ENCODE results near the gene LENEP.

Gene LENEP

GRCh38 chr1:155012776-155013602 is 19.6 kb downstream of the LENEP start:
- H3K4me1 ChIP-seq (ENCODE audit: insufficient read depth, low read length) = peaks cover 28% of the 10 kb centered on the region; the same call in 1 of the 2 replicates
- H3K9ac ChIP-seq (ENCODE audit: low read depth, low read length) = no peak overlapping the region
- no peaks in the 10 kb centered on the region for H3K9me3 ChIP-seq (ENCODE audit: control insufficient read depth, insufficient read depth, low read length)
- peaks cover 2% of the 10 kb centered on the region; the same call in 1 of the 2 replicates for H3K36me3 ChIP-seq (ENCODE audit: insufficient read depth, low read length)

DNA sequence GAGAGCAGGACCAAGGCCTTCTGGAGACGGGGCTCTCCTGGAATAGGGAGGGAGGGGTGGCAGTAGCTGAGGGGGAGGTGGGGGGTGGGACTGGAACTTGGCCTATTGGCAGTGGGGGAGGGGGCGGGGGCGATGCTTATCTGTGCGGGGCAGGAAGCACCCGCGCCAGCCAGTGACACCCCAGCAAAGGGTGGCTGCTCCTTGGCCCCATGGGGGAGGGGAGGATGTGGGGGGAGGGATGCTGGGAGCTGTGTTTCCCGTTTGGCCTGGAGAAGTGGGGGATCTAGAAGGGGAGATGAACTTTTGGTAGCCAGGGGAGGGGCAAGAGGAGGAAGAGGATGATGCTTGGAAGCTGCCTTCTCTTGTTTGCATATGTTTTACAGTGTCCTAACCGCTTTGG is 20.2 kb downstream of the LENEP start:
- peaks cover 2% of the 10 kb centered on the region; the same call in 1 of the 2 replicates for H3K36me3 ChIP-seq (ENCODE audit: insufficient read depth, low read length)
- peaks cover 24% of the 10 kb centered on the region; the same call in 1 of the 2 replicates for H3K4me1 ChIP-seq (ENCODE audit: insufficient read depth, low read length)
- H3K9ac ChIP-seq (ENCODE audit: low read depth, low read length) = no peak overlapping the region
- no peaks in the 10 kb centered on the region for H3K9me3 ChIP-seq (ENCODE audit: control insufficient read depth, insufficient read depth, low read length)

DNA sequence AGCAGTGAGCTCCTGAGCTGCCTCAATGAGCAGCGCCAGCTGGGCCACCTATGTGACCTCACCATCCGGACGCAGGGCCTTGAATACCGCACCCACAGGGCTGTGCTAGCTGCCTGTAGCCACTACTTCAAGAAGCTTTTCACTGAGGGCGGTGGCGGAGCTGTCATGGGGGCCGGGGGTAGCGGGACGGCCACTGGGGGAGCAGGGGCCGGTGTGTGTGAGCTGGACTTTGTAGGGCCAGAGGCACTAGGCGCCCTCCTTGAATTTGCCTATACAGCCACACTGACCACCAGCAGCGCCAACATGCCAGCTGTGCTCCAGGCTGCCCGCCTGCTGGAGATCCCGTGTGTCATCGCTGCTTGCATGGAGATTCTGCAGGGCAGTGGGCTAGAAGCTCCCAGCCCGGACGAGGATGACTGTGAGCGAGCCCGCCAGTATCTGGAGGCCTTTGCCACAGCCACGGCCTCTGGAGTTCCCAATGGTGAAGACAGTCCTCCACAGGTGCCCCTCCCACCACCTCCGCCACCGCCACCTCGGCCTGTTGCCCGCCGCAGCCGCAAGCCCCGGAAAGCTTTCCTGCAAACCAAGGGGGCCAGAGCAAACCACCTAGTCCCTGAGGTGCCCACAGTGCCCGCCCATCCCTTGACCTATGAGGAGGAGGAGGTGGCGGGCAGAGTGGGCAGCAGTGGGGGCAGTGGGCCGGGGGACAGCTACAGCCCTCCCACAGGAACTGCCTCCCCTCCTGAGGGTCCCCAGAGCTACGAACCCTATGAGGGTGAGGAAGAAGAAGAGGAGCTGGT is 21.5 kb downstream of the LENEP start:
- H3K4me1 ChIP-seq (ENCODE audit: insufficient read depth, low read length) = peaks cover 27% of the 10 kb centered on the region; the same call in 1 of the 2 replicates
- H3K36me3 ChIP-seq (ENCODE audit: insufficient read depth, low read length) = peaks cover 2% of the 10 kb centered on the region; the same call in 1 of the 2 replicates
- H3K9ac ChIP-seq (ENCODE audit: low read depth, low read length) = no peak overlapping the region
- no peaks in the 10 kb centered on the region for H3K9me3 ChIP-seq (ENCODE audit: control insufficient read depth, insufficient read depth, low read length)

DNA sequence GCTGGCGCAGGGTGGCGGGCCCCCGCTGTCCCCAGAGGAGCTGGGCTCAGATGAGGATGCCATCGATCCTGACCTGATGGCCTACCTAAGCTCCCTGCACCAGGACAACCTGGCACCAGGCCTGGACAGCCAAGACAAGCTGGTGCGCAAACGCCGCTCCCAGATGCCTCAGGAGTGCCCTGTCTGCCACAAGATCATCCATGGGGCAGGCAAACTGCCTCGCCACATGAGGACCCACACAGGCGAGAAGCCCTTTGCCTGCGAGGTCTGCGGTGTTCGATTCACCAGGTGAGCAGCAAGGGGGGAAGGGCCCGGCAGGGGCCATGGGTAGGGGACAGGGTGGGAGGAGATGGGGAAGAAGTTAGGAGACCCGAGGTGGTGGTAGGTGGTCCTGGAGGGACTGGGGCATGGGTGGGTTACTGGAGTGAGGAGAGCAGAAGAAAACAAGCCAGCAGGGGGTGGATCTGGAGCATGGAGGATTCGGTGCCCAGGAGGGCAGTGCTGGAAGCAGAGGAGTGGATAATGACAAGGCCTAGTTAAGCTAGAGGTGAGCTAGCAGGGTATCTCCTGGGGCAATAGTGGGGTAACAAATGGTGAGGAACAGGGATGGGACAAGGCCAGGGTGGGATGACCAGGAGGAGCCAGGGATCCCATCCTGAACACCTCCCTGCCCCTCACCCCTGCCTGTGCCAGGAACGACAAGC is 22.3 kb downstream of the LENEP start:
- Histone ChIP-seq H3K4me1 (ENCODE audit: insufficient read depth, low read length) (peaks cover 27% of the 10 kb centered on the region; the same call in 1 of the 2 replicates), H3K9me3 (ENCODE audit: control insufficient read depth, insufficient read depth, low read length) (no peaks in the 10 kb centered on the region), H3K36me3 (ENCODE audit: insufficient read depth, low read length) (peaks cover 2% of the 10 kb centered on the region; the same call in 1 of the 2 replicates), H3K9ac (ENCODE audit: low read depth, low read length) (no peak overlapping the region)

GRCh38 chr1:155016231-155016831 is 22.9 kb downstream of the LENEP start:
- H3K4me1 ChIP-seq (ENCODE audit: insufficient read depth, low read length) = peaks cover 27% of the 10 kb centered on the region; the same call in 1 of the 2 replicates

DNA sequence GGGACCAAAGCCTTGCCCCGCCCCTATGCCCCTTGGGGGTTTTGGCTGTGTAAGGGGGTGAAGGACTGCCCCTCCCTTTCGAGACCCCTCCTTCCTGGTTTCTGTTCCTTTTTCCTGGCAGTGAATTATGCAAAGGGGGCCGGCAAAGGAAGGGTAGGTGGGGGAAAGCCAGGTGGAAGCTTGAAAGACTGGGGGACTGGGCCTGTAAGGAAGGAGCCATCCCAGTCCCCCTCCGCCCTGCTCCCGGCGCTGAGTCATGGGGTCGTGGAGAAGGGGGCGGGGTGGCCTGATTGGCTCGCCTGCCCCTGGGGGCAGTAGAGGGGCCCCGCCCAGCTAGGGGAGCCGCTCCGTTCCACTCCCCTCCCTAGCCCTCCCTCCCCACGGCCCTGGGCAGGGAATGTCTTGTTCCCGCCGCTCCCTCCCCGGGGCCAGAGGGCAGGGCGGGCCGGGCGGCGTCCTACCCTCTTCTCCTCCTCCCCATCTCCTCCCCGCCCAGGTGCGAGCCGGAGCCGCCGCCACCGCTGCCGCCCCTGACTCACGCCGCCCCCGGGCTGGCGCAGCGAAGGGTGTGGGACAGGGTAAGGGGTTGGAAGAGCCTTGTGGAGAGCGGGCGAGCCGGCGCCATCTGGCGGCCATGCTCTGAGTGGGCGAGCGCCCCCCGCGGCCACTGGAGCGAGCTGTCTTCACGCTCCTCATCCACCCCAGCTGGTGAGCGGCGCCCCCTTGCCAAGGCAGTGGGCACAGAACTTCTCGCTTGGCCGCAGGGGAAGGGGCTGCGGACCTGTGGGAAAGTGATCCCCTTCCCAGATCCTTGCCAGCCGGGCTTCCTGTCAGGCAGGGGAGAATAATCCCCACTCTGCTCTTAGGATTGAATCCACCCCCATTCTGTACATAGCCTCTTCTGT is 23.9 kb downstream of the LENEP start:
- peaks cover 2% of the 10 kb centered on the region; the same call in 1 of the 2 replicates for H3K36me3 ChIP-seq (ENCODE audit: insufficient read depth, low read length)
- H3K4me1 ChIP-seq (ENCODE audit: insufficient read depth, low read length) = peaks cover 21% of the 10 kb centered on the region; the same call in 1 of the 2 replicates
- peak overlapping the region; percentile 40; the same call in 1 of the 2 replicates for H3K9ac ChIP-seq (ENCODE audit: low read depth, low read length)
- no peaks in the 10 kb centered on the region for H3K9me3 ChIP-seq (ENCODE audit: control insufficient read depth, insufficient read depth, low read length)

More at GRCh38 chr1:155016231-155016831, 22.9 kb downstream of the LENEP start:
- peaks cover 2% of the 10 kb centered on the region; the same call in 1 of the 2 replicates for H3K36me3 ChIP-seq (ENCODE audit: insufficient read depth, low read length)
- H3K9ac ChIP-seq (ENCODE audit: low read depth, low read length) = no peak overlapping the region
- H3K9me3 ChIP-seq (ENCODE audit: control insufficient read depth, insufficient read depth, low read length) = no peaks in the 10 kb centered on the region

GRCh38 chr1:155017946-155018316 is 24.5 kb downstream of the LENEP start:
- H3K36me3 ChIP-seq (ENCODE audit: insufficient read depth, low read length) = peaks cover 2% of the 10 kb centered on the region; the same call in 1 of the 2 replicates
- no peaks in the 10 kb centered on the region for H3K9me3 ChIP-seq (ENCODE audit: control insufficient read depth, insufficient read depth, low read length)
- H3K4me1 ChIP-seq (ENCODE audit: insufficient read depth, low read length) = peaks cover 17% of the 10 kb centered on the region; the same call in 1 of the 2 replicates
- H3K9ac ChIP-seq (ENCODE audit: low read depth, low read length) = peak overlapping the region; percentile 40; the same call in 1 of the 2 replicates

GRCh38 chr1:155018617-155019348 is 25.4 kb downstream of the LENEP start:
- Histone ChIP-seq H3K9ac (ENCODE audit: low read depth, low read length) (no peak overlapping the region), H3K9me3 (ENCODE audit: control insufficient read depth, insufficient read depth, low read length) (no peaks in the 10 kb centered on the region)

DNA sequence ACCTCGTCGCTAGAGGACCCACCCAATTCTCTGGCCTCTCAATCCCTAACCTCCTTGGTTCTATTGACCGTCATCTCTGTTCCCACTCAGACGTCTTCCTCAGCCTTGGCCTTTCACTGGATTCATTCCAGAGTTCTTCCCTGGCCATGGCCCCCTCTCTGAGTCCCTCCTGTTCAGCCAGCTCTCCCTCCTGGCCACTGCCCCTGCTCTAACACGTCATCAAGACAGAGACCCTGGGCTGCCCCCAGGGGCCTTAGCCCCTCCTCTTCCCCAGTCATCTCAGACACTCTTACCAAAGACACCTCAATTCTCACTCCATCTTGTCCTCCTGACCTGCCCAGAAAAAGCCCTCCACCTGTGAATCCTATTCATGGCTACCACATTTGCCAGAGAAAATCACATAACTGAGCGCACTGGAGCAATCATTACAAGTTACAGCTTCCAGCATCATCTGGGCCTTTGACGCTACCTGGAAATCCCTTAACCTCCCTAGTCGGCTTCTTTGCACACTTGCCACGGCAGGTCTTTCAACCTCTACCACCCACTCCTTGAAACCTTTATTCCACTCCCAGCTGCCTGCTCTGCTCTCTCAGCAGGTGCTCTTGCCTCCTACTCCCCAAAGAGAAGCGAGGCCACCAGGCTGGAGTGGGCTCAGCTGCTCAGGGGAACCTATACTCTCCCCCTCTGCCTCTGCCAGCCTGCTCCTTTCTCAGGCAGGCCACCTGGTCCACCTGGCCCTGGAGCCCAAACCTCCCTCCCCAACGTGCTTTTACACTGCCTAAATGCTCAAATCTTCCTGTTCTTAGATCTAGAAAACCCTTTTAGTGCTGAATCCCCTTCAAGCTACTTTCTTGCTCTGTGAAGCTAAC is 26.2 kb downstream of the LENEP start:
- H3K9ac ChIP-seq (ENCODE audit: low read depth, low read length) = no peak overlapping the region
- no peaks in the 10 kb centered on the region for H3K9me3 ChIP-seq (ENCODE audit: control insufficient read depth, insufficient read depth, low read length)
- H3K4me1 ChIP-seq (ENCODE audit: insufficient read depth, low read length) = peaks cover 12% of the 10 kb centered on the region; the same call in 1 of the 2 replicates
- H3K36me3 ChIP-seq (ENCODE audit: insufficient read depth, low read length) = peaks cover 2% of the 10 kb centered on the region; the same call in 1 of the 2 replicates

More at GRCh38 chr1:155018617-155019348, 25.4 kb downstream of the LENEP start:
- peaks cover 2% of the 10 kb centered on the region; the same call in 1 of the 2 replicates for H3K36me3 ChIP-seq (ENCODE audit: insufficient read depth, low read length)
- peaks cover 16% of the 10 kb centered on the region; the same call in 1 of the 2 replicates for H3K4me1 ChIP-seq (ENCODE audit: insufficient read depth, low read length)

DNA sequence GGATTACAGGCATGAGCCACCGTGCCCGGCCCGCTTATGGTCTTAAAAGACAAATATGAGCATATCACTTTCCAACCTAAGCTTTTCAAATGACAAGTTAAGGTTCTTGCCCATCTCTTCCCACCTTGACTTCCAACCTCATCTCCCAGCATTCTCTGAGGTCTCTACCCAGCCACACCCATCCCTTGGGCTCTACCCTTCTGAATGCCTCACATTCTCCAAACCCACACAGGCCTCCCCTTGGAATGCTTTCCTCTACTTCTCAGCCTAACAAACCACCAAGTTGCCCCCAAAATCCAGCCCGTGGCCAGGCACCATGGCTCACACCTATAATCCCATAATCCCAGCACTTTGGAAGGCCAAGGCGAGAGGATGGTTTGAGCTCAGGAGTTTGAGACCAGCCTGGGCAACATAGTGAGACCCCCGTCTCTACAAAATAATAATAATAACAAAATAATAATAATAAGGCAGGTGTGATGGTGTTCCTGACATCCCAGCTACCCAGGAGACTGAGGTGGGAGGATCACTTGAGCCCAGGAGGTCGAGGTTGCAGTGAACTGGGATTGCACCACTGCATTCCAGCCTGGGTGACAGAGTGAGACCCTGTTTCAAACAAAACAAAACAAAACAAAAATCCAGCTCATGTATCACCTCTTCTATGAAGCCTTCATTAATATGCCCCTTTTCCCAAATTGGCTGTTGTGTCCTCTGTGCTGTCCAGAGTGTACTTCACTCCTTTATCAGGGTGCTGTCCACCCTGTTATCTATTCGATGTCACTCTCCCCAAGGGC is 28.9 kb downstream of the LENEP start:
- Histone ChIP-seq H3K9ac (ENCODE audit: low read depth, low read length) (no peak overlapping the region), H3K4me1 (ENCODE audit: insufficient read depth, low read length) (peaks cover 18% of the 10 kb centered on the region; the same call in 1 of the 2 replicates), H3K9me3 (ENCODE audit: control insufficient read depth, insufficient read depth, low read length) (no peaks in the 10 kb centered on the region)

GRCh38 chr1:155022927-155023236 is 29.5 kb downstream of the LENEP start:
- no peaks in the 10 kb centered on the region for H3K36me3 ChIP-seq (ENCODE audit: insufficient read depth, low read length)

More for the DNA sequence above, 28.9 kb downstream of the LENEP start:
- H3K36me3 ChIP-seq (ENCODE audit: insufficient read depth, low read length) = no peaks in the 10 kb centered on the region

More at GRCh38 chr1:155022927-155023236, 29.5 kb downstream of the LENEP start:
- H3K4me1 ChIP-seq (ENCODE audit: insufficient read depth, low read length) = peaks cover 15% of the 10 kb centered on the region; the same call in 1 of the 2 replicates
- no peaks in the 10 kb centered on the region for H3K9me3 ChIP-seq (ENCODE audit: control insufficient read depth, insufficient read depth, low read length)
- no peak overlapping the region for H3K9ac ChIP-seq (ENCODE audit: low read depth, low read length)
